Measurements from ENCODE around the gene CGB7.

- no peak for TF ChIP-seq EZH2 (IDR thresholded peaks at IDR 0.05)
- TF ChIP-seq POLR2AphosphoS5 (IDR thresholded peaks at IDR 0.05; ENCODE audit: borderline replicate concordance, low read depth, low read length): no peak
These were observed 50.6 kb downstream of the CGB7 start for GRCh38 chr19:49006905-49007304.

All from SK-N-MC (cell line).